Measurements from ENCODE around the gene MR1. TPM values are rescaled to one million over a fixed set of nuclear protein-coding genes. Genes with fewer than 3 reads are reported as not detected.

The MR1 gene
- total RNA-seq, 1 experiment from 2014 or later: 6.6 TPM

DNA sequence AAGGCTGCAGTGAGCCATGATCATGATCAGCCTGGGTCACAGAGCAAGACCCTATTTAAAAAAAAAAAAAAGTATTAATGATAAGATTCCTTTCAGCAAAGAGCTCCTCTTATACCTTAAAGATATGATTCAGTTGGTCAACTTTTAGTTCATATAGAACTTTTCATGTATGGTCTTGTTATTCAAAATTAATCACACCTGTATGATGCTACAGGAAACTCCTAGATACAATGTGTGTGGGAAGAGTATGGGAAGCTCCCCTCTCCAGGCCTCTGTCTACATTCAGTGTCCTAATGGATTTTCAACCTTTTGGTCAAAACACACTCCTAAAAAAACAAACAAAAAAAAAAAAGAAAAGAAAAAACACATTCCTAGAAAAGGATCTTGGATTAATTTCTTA, 17.1 kb downstream of the MR1 start:
- H3K36me3 ChIP-seq (ENCODE audit: control insufficient read depth in 1 of 2, insufficient read depth in 2 of 2, low read length in 2 of 2): no peaks in the 10 kb centered on the region
- ChIA-PET CTCF (no interaction called here), POLR2A (no interaction called here), RAD21 (ENCODE audit: low non-redundant PET in 1 of 2, low total read pairs in 2 of 2, uncharacterized antibody in 2 of 2, unreplicated experiment in 2 of 2) (no interaction called here)
- intact Hi-C loops (cut with micrococcal nuclease): no loop called here
- BruUV-seq (replicated peaks): no TSS peak
- H2AFZ ChIP-seq (ENCODE audit: low read depth, low read length, poor library complexity, severe bottlenecking): no peak overlapping the region
- no peaks in the 10 kb centered on the region for H3K79me2 ChIP-seq (ENCODE audit: insufficient read depth, low read length)
- no peak for ATAC-seq
- no peaks in the 10 kb centered on the region for H3K4me1 ChIP-seq (ENCODE audit: control insufficient read depth in 1 of 2, insufficient read depth in 2 of 2, low read length in 2 of 2)
- H3K9me2 ChIP-seq (ENCODE audit: insufficient read depth): no peaks in the 10 kb centered on the region
- no peak overlapping the region for H3K4me2 ChIP-seq (ENCODE audit: low read length)
- TF ChIP-seq EZH2 (IDR thresholded peaks at IDR 0.05): no peak
- TF ChIP-seq, protein P1, sequence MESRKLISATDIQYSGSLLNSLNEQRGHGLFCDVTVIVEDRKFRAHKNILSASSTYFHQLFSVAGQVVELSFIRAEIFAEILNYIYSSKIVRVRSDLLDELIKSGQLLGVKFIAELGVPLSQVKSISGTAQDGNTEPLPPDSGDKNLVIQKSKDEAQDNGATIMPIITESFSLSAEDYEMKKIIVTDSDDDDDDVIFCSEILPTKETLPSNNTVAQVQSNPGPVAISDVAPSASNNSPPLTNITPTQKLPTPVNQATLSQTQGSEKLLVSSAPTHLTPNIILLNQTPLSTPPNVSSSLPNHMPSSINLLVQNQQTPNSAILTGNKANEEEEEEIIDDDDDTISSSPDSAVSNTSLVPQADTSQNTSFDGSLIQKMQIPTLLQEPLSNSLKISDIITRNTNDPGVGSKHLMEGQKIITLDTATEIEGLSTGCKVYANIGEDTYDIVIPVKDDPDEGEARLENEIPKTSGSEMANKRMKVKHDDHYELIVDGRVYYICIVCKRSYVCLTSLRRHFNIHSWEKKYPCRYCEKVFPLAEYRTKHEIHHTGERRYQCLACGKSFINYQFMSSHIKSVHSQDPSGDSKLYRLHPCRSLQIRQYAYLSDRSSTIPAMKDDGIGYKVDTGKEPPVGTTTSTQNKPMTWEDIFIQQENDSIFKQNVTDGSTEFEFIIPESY (IDR thresholded peaks at IDR 0.05; ENCODE audit: extremely low read depth, insufficient replicate concordance, low read length): no peak
- TF ChIP-seq CBX3 (IDR thresholded peaks at IDR 0.05; ENCODE audit: low read depth): no peak
- TF ChIP-seq, protein P2, sequence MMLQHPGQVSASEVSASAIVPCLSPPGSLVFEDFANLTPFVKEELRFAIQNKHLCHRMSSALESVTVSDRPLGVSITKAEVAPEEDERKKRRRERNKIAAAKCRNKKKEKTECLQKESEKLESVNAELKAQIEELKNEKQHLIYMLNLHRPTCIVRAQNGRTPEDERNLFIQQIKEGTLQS (IDR thresholded peaks at IDR 0.05): no peak
- TF ChIP-seq ELF1 (IDR thresholded peaks at IDR 0.05; ENCODE audit: borderline replicate concordance, low read depth): no peak
- TF ChIP-seq POLR2AphosphoS5 (IDR thresholded peaks at IDR 0.05; ENCODE audit: low read depth, low read length): no peak
- TF ChIP-seq EGR1 (IDR thresholded peaks at IDR 0.05; ENCODE audit: low read depth): no peak
- TF ChIP-seq POLR2A (IDR thresholded peaks at IDR 0.05; ENCODE audit: borderline replicate concordance, extremely low read depth, insufficient read depth, insufficient read length): no peak
- TF ChIP-seq SIN3A (IDR thresholded peaks at IDR 0.05; ENCODE audit: low read depth): no peak
- no peak for TF ChIP-seq ZFX (IDR thresholded peaks at IDR 0.05)
- TF ChIP-seq JUND (IDR thresholded peaks at IDR 0.05): no peak
- TF ChIP-seq CEBPB (IDR thresholded peaks at IDR 0.05; ENCODE audit: low read depth): no peak
- TF ChIP-seq, protein P3, sequence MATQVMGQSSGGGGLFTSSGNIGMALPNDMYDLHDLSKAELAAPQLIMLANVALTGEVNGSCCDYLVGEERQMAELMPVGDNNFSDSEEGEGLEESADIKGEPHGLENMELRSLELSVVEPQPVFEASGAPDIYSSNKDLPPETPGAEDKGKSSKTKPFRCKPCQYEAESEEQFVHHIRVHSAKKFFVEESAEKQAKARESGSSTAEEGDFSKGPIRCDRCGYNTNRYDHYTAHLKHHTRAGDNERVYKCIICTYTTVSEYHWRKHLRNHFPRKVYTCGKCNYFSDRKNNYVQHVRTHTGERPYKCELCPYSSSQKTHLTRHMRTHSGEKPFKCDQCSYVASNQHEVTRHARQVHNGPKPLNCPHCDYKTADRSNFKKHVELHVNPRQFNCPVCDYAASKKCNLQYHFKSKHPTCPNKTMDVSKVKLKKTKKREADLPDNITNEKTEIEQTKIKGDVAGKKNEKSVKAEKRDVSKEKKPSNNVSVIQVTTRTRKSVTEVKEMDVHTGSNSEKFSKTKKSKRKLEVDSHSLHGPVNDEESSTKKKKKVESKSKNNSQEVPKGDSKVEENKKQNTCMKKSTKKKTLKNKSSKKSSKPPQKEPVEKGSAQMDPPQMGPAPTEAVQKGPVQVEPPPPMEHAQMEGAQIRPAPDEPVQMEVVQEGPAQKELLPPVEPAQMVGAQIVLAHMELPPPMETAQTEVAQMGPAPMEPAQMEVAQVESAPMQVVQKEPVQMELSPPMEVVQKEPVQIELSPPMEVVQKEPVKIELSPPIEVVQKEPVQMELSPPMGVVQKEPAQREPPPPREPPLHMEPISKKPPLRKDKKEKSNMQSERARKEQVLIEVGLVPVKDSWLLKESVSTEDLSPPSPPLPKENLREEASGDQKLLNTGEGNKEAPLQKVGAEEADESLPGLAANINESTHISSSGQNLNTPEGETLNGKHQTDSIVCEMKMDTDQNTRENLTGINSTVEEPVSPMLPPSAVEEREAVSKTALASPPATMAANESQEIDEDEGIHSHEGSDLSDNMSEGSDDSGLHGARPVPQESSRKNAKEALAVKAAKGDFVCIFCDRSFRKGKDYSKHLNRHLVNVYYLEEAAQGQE (IDR thresholded peaks at IDR 0.05; ENCODE audit: low read depth): no peak
- TF ChIP-seq RAD21 (IDR thresholded peaks at IDR 0.05; ENCODE audit: low read depth): no peak
- no peak for TF ChIP-seq EZH2phosphoT487 (IDR thresholded peaks at IDR 0.05; ENCODE audit: borderline replicate concordance)
- no peak overlapping the region for H3K4me3 ChIP-seq (replicated peaks in 1 of 2; ENCODE audit: low read depth in 1 of 2, low read length in 2 of 2)
- no peaks in the 10 kb centered on the region for H3K27me3 ChIP-seq (ENCODE audit: insufficient read depth, low read length)
- H3K9ac ChIP-seq (ENCODE audit: low read length): no peak overlapping the region
- no peak for DNase-seq (ENCODE audit: low read depth, low spot score)
- no peak overlapping the region for H3K27ac ChIP-seq (ENCODE audit: low read depth, low read length)
- no peaks in the 10 kb centered on the region for H3K9me3 ChIP-seq (ENCODE audit: control insufficient read depth in 1 of 2, insufficient read depth in 1 of 2, low read depth in 1 of 2, low read length in 2 of 2)
- H4K20me1 ChIP-seq (ENCODE audit: insufficient read depth): no peaks in the 10 kb centered on the region

Data from HCT116 (cell line).